OCI-LY1 (cell line): Measurements from ENCODE around the gene FANCC.
"Not testable (repeated sequence)": the region's sequence is repeated elsewhere in the genome, so short reads cannot be mapped to it uniquely, and the experiment has no call there.

Experiments
- CTCF ChIP-seq: fragments of 200-600 bp; sonication (generic), shearing (Covaris generic); IDR thresholded peaks from 2 replicates; pipeline ENCODE4 v1.5.1; 2017; ENCODE audit warnings: mild to moderate bottlenecking, antibody characterized with exemption, low read length, moderate library complexity, mixed read lengths
- EZH2 ChIP-seq: fragments of 200-600 bp; sonication (generic), shearing (Covaris generic); IDR thresholded peaks from 2 replicates; pipeline ENCODE4 v1.8.0; 2017; ENCODE audit warnings: borderline replicate concordance, mixed run types, mild to moderate bottlenecking, antibody characterized with exemption, low read length, moderate library complexity, mixed read lengths

GRCh38 chr9:95220352-95220751 is 97.2 kb downstream of the FANCC start:
- TF ChIP-seq CTCF, EZH2: not testable (repeated sequence)
